Spinal cord (tissue), 10 donors: ENCODE results near the gene MUSK. TPM values are rescaled to one million over a fixed set of nuclear protein-coding genes. Genes with fewer than 3 reads are reported as not detected.

ENCODE experiments used
- DNase-seq, 6 donors: peaks; one replicate each; pipeline versions ENCODE4 v3.0.0 to v3.0.0-alpha.2; 2013 to 2015; ENCODE audit warnings: low spot score in 6 of 6, low read depth in 4 of 6
- H3K27ac ChIP-seq: one replicate; pipeline ENCODE4 v1.5.1; 2013; ENCODE audit warnings: low read depth, low read length, control low read depth
- H3K27me3 ChIP-seq: one replicate; pipeline ENCODE4 v1.6.1; 2013; ENCODE audit warnings: low read length; ENCODE audit not compliant: control insufficient read depth, insufficient read depth
- H3K36me3 ChIP-seq: one replicate; pipeline ENCODE4 v1.6.1; 2013; ENCODE audit warnings: low read length; ENCODE audit not compliant: control insufficient read depth, insufficient read depth
- H3K4me1 ChIP-seq: one replicate; pipeline ENCODE4 v1.6.1; 2013; ENCODE audit warnings: low read length; ENCODE audit not compliant: control insufficient read depth, insufficient read depth
- H3K4me3 ChIP-seq: one replicate; pipeline ENCODE4 v1.5.1; 2013; ENCODE audit warnings: low read depth, low read length, control low read depth
- H3K9me3 ChIP-seq: one replicate; pipeline ENCODE4 v1.6.1; 2013; ENCODE audit warnings: low read length; ENCODE audit not compliant: control insufficient read depth, insufficient read depth
- WGBS: methylation state at CpG from one replicate; pipeline ENCODE4 v1.1.5; 2013; ENCODE audit warnings: missing lambda C conversion rate; ENCODE audit not compliant: insufficient coverage; 5-methylcytosine and 5-hydroxymethylcytosine counted together
- polyA plus RNA-seq, 2 donors: library from polyadenylated mRNA; unstranded; fragments of 120-200 nt; gene quantifications; one replicate each; pipeline ENCODE4 v1.2.1, GENCODE V29; 2013; ENCODE audit not compliant: insufficient read length in 2 of 2
- total RNA-seq, 2 donors: library from RNA; depleted of rRNA in 1 of 2; stranded (reverse); fragments of 120-200 nt in 1 of 2; fragments of >200 nt in 1 of 2; gene quantifications; one replicate each; pipeline versions ENCODE4 v1.2.3 to v1.2.4, GENCODE V29; 2013 to 2014
- donor health status: healthy.

The MUSK gene
- total and polyA plus RNA-seq, 4 donors: 0.87 to 3.4 (median 1.4) TPM

GRCh38 chr9:110767559-110768063, 99.0 kb downstream of the MUSK start:
- no peak overlapping the region for H3K4me3 ChIP-seq
- no peaks in the 10 kb centered on the region for H3K36me3 ChIP-seq
- no peaks in the 10 kb centered on the region for H3K4me1 ChIP-seq
- peak in 2 of 6 donors; percentile 4 to 35 for DNase-seq
- no peaks in the 10 kb centered on the region for H3K9me3 ChIP-seq
- WGBS: 81% methylated on average over 2 of the region's 6 CpGs
- H3K27me3 ChIP-seq: no peaks in the 10 kb centered on the region
- H3K27ac ChIP-seq: no peak overlapping the region

- no peak for DNase-seq
- H3K27ac ChIP-seq: no peak overlapping the region
- WGBS: 100% methylated on average over 1 of the region's 2 CpGs
- H3K27me3 ChIP-seq: no peaks in the 10 kb centered on the region
- H3K4me3 ChIP-seq: no peak overlapping the region
- H3K4me1 ChIP-seq: no peaks in the 10 kb centered on the region
- no peaks in the 10 kb centered on the region for H3K9me3 ChIP-seq
- no peaks in the 10 kb centered on the region for H3K36me3 ChIP-seq
These were observed 100.3 kb downstream of the MUSK start for GRCh38 chr9:110768886-110769285.

GRCh38 chr9:110769667-110770066, 101.1 kb downstream of the MUSK start:
- no peak overlapping the region for H3K27ac ChIP-seq
- no peak overlapping the region for H3K4me3 ChIP-seq
- no peaks in the 10 kb centered on the region for H3K27me3 ChIP-seq
- DNase-seq: no peak
- H3K9me3 ChIP-seq: no peaks in the 10 kb centered on the region
- no peaks in the 10 kb centered on the region for H3K4me1 ChIP-seq
- H3K36me3 ChIP-seq: no peaks in the 10 kb centered on the region
- no CpG with 5 or more reads among the region's 3 CpGs for WGBS

GRCh38 chr9:110775724-110776123, 107.1 kb downstream of the MUSK start:
- Histone ChIP-seq H3K4me1 (no peaks in the 10 kb centered on the region), H3K27me3 (no peaks in the 10 kb centered on the region), H3K9me3 (no peaks in the 10 kb centered on the region), H3K27ac (peak overlapping the region; percentile 51), H3K4me3 (no peak overlapping the region), H3K36me3 (no peaks in the 10 kb centered on the region)
- 73% methylated on average over 2 of the region's 5 CpGs for WGBS
- peak in 1 of 6 donors; percentile 9 for DNase-seq

- no peaks in the 10 kb centered on the region for H3K4me1 ChIP-seq
- no peak overlapping the region for H3K4me3 ChIP-seq
- H3K36me3 ChIP-seq: no peaks in the 10 kb centered on the region
- H3K27ac ChIP-seq: no peak overlapping the region
- H3K9me3 ChIP-seq: no peaks in the 10 kb centered on the region
- no peaks in the 10 kb centered on the region for H3K27me3 ChIP-seq
- DNase-seq: peak in 2 of 6 donors; percentile 24 to 29
- WGBS: no CpG with 5 or more reads among the region's 1 CpG
These were observed 107.6 kb downstream of the MUSK start for GRCh38 chr9:110776221-110776620.

- H3K4me1 ChIP-seq: no peaks in the 10 kb centered on the region
- WGBS: 25% methylated on average over 1 of the region's 5 CpGs
- no peak overlapping the region for H3K4me3 ChIP-seq
- H3K36me3 ChIP-seq: no peaks in the 10 kb centered on the region
- peak in 1 of 6 donors; percentile 25 for DNase-seq
- no peaks in the 10 kb centered on the region for H3K27me3 ChIP-seq
- no peak overlapping the region for H3K27ac ChIP-seq
- no peaks in the 10 kb centered on the region for H3K9me3 ChIP-seq
These were observed 108.7 kb downstream of the MUSK start for GRCh38 chr9:110777196-110777875.

- Histone ChIP-seq H3K36me3 (no peaks in the 10 kb centered on the region), H3K9me3 (no peaks in the 10 kb centered on the region), H3K27ac (no peak overlapping the region), H3K4me3 (no peak overlapping the region), H3K4me1 (no peaks in the 10 kb centered on the region), H3K27me3 (no peaks in the 10 kb centered on the region)
- DNase-seq: no peak
These were observed 109.3 kb downstream of the MUSK start for GRCh38 chr9:110777876-110778215.

- 98% methylated on average over 4 of the region's 5 CpGs for WGBS
These were observed 114.1 kb downstream of the MUSK start for GRCh38 chr9:110782701-110783100.

GRCh38 chr9:110784309-110784708, 115.7 kb downstream of the MUSK start:
- no CpG with 5 or more reads among the region's 1 CpG for WGBS

More at GRCh38 chr9:110782701-110783100, 114.1 kb downstream of the MUSK start:
- H3K4me1 ChIP-seq: no peaks in the 10 kb centered on the region
- no peak overlapping the region for H3K4me3 ChIP-seq
- no peak overlapping the region for H3K27ac ChIP-seq
- H3K9me3 ChIP-seq: no peaks in the 10 kb centered on the region
- H3K36me3 ChIP-seq: no peaks in the 10 kb centered on the region
- no peak for DNase-seq
- H3K27me3 ChIP-seq: no peaks in the 10 kb centered on the region

GRCh38 chr9:110785166-110785565, 116.6 kb downstream of the MUSK start:
- H3K27me3 ChIP-seq: no peaks in the 10 kb centered on the region
- 50% methylated on average over 1 of the region's 1 CpG for WGBS
- no peak overlapping the region for H3K27ac ChIP-seq
- no peaks in the 10 kb centered on the region for H3K36me3 ChIP-seq
- peak in 1 of 6 donors; percentile 33 for DNase-seq
- H3K9me3 ChIP-seq: no peaks in the 10 kb centered on the region
- no peaks in the 10 kb centered on the region for H3K4me1 ChIP-seq
- H3K4me3 ChIP-seq: no peak overlapping the region

More at GRCh38 chr9:110784309-110784708, 115.7 kb downstream of the MUSK start:
- Histone ChIP-seq H3K4me1 (no peaks in the 10 kb centered on the region), H3K9me3 (no peaks in the 10 kb centered on the region), H3K4me3 (no peak overlapping the region), H3K27me3 (no peaks in the 10 kb centered on the region), H3K27ac (no peak overlapping the region), H3K36me3 (no peaks in the 10 kb centered on the region)
- no peak for DNase-seq
